ENCODE results near the gene FMR1NB.

FMR1NB gene

GRCh38 chrX:147953976-147954375 lies 27.2 kb upstream of the FMR1NB start:
- H3K4me3 ChIP-seq (ENCODE audit: low read depth, low read length): no peak overlapping the region
- DNase-seq (ENCODE audit: low read depth): no peak
- in situ Hi-C loops (cut with HindIII; ENCODE audit: low sequenced_read_pairs): no loop called here
- TF ChIP-seq CTCF (IDR thresholded peaks at IDR 0.05; ENCODE audit: low read depth, low read length, missing control alignments): no peak

- in situ Hi-C loops (cut with HindIII; ENCODE audit: low sequenced_read_pairs): no loop called here
- TF ChIP-seq CTCF (IDR thresholded peaks at IDR 0.05; ENCODE audit: low read depth, low read length, missing control alignments): no peak
- DNase-seq (ENCODE audit: low read depth): no peak
- no peak overlapping the region for H3K4me3 ChIP-seq (ENCODE audit: low read depth, low read length)
These were observed 23.8 kb upstream of the FMR1NB start for GRCh38 chrX:147957291-147957690.

GRCh38 chrX:147958291-147958690 lies 22.8 kb upstream of the FMR1NB start:
- TF ChIP-seq CTCF (IDR thresholded peaks at IDR 0.05; ENCODE audit: low read depth, low read length, missing control alignments): no peak
- DNase-seq (ENCODE audit: low read depth): no peak
- no peak overlapping the region for H3K4me3 ChIP-seq (ENCODE audit: low read depth, low read length)
- in situ Hi-C loops (cut with HindIII; ENCODE audit: low sequenced_read_pairs): no loop called here

- no peak overlapping the region for H3K4me3 ChIP-seq (ENCODE audit: low read depth, low read length)
- in situ Hi-C loops (cut with HindIII; ENCODE audit: low sequenced_read_pairs): no loop called here
- DNase-seq (ENCODE audit: low read depth): no peak
- no peak for TF ChIP-seq CTCF (IDR thresholded peaks at IDR 0.05; ENCODE audit: low read depth, low read length, missing control alignments)
These were observed 20.4 kb upstream of the FMR1NB start for GRCh38 chrX:147960722-147961121.

GRCh38 chrX:147962476-147962875 lies 18.7 kb upstream of the FMR1NB start:
- in situ Hi-C loops (cut with HindIII; ENCODE audit: low sequenced_read_pairs): no loop called here
- TF ChIP-seq CTCF (IDR thresholded peaks at IDR 0.05; ENCODE audit: low read depth, low read length, missing control alignments): no peak
- H3K4me3 ChIP-seq (ENCODE audit: low read depth, low read length): no peak overlapping the region
- DNase-seq (ENCODE audit: low read depth): no peak

GRCh38 chrX:147978931-147979330 lies 2.2 kb upstream of the FMR1NB start:
- DNase-seq (ENCODE audit: low read depth): no peak
- in situ Hi-C loops (cut with HindIII; ENCODE audit: low sequenced_read_pairs): no loop called here
- H3K4me3 ChIP-seq (ENCODE audit: low read depth, low read length): no peak overlapping the region
- TF ChIP-seq CTCF (IDR thresholded peaks at IDR 0.05; ENCODE audit: low read depth, low read length, missing control alignments): no peak

GRCh38 chrX:148020329-148020728 lies 39.2 kb downstream of the FMR1NB start:
- in situ Hi-C loops (cut with HindIII; ENCODE audit: low sequenced_read_pairs): no loop called here
- TF ChIP-seq CTCF (IDR thresholded peaks at IDR 0.05; ENCODE audit: low read depth, low read length, missing control alignments): no peak
- no peak for DNase-seq (ENCODE audit: low read depth)
- H3K4me3 ChIP-seq (ENCODE audit: low read depth, low read length): no peak overlapping the region
